M059J (cell line): ENCODE data around the gene ADGRG3. TPM values are rescaled to one million over a fixed set of nuclear protein-coding genes. Genes with fewer than 3 reads are reported as not detected.
"Not testable (repeated sequence)": the region's sequence is repeated elsewhere in the genome, so short reads cannot be mapped to it uniquely, and the experiment has no call there.

Source experiments
- DNase-seq: peaks from one replicate; pipeline ENCODE4 v3.0.0-alpha.2; 2012; ENCODE audit warnings: low read depth
- total RNA-seq: library from RNA; depleted of rRNA; stranded (reverse); fragments of >200 nt; shearing (Covaris generic); gene quantifications from 2 replicates; pipeline ENCODE4 v1.2.3, GENCODE V29; 2014

ADGRG3 gene
- total RNA-seq, 1 experiment from 2014 or later = not detected

- no peak for DNase-seq
Measured at GRCh38 chr16:57713596-57713995, 45.5 kb downstream of the ADGRG3 start.

- DNase-seq = no peak
Measured at GRCh38 chr16:57714047-57714446, 45.9 kb downstream of the ADGRG3 start.

- DNase-seq = peak; percentile 63
Measured at GRCh38 chr16:57720142-57720575, 52.1 kb downstream of the ADGRG3 start.

GRCh38 chr16:57721356-57722209 is 53.5 kb downstream of the ADGRG3 start:
- no peak for DNase-seq

GRCh38 chr16:57722210-57722499 is 54.0 kb downstream of the ADGRG3 start:
- DNase-seq = no peak

GRCh38 chr16:57722651-57723050 is 54.5 kb downstream of the ADGRG3 start:
- no peak for DNase-seq

GRCh38 chr16:57723170-57723569 is 55.1 kb downstream of the ADGRG3 start:
- DNase-seq = peak; percentile 25

- DNase-seq = no peak
Measured at GRCh38 chr16:57724531-57724930, 56.4 kb downstream of the ADGRG3 start.

- DNase-seq = no peak
Measured at GRCh38 chr16:57725151-57725550, 57.0 kb downstream of the ADGRG3 start.

- DNase-seq = peak; percentile 10
Measured at GRCh38 chr16:57725554-57725953, 57.4 kb downstream of the ADGRG3 start.

- no peak for DNase-seq
Measured at GRCh38 chr16:57725976-57726375, 57.9 kb downstream of the ADGRG3 start.

GRCh38 chr16:57726433-57726947 is 58.4 kb downstream of the ADGRG3 start:
- no peak for DNase-seq

GRCh38 chr16:57727610-57728009 is 59.5 kb downstream of the ADGRG3 start:
- DNase-seq = no peak

GRCh38 chr16:57728336-57729181 is 60.5 kb downstream of the ADGRG3 start:
- DNase-seq = no peak

- no peak for DNase-seq
Measured at GRCh38 chr16:57729182-57729484, 61.0 kb downstream of the ADGRG3 start.

GRCh38 chr16:57729852-57730251 is 61.7 kb downstream of the ADGRG3 start:
- DNase-seq = not testable (repeated sequence)

GRCh38 chr16:57730771-57731730 is 62.9 kb downstream of the ADGRG3 start:
- DNase-seq = no peak

- DNase-seq = peak; percentile 42
Measured at GRCh38 chr16:57732037-57732436, 63.9 kb downstream of the ADGRG3 start.

- no peak for DNase-seq
Measured at GRCh38 chr16:57732714-57733113, 64.6 kb downstream of the ADGRG3 start.

GRCh38 chr16:57734308-57734924 is 66.3 kb downstream of the ADGRG3 start:
- DNase-seq = no peak
